GM06990 (cell line): ENCODE data around the gene CDYL.
A peak's percentile ranks its signal among the peaks of the same experiment; 100 is the strongest.
"Not testable (repeated sequence)": the region's sequence is repeated elsewhere in the genome, so short reads cannot be mapped to it uniquely, and the experiment has no call there.

ENCODE experiments used
- DNase-seq: peaks from one replicate; pipeline ENCODE4 v3.0.0-alpha.2; 2011; ENCODE audit not compliant: insufficient read length; ENCODE audit errors: extremely low read depth
- H3K27me3 ChIP-seq: replicated peaks from 2 replicates; pipeline ENCODE4 v1.6.0; 2011; ENCODE audit warnings: low read length; ENCODE audit not compliant: control insufficient read depth, insufficient read depth
- H3K36me3 ChIP-seq: 2 replicates; pipeline ENCODE4 v1.5.1; 2011; ENCODE audit warnings: low read length; ENCODE audit not compliant: control insufficient read depth, insufficient read depth
- H3K4me3 ChIP-seq: replicated peaks from 2 replicates; pipeline ENCODE4 v1.5.1; 2011; ENCODE audit warnings: low read depth, mild to moderate bottlenecking, control low read depth, low read length
- TF ChIP-seq, protein P1 (sequence below): IDR thresholded peaks from 2 replicates; pipeline ENCODE4 v1.5.1; 2011; ENCODE audit warnings: low read length, control low read depth, mild to moderate bottlenecking, inconsistent platforms; ENCODE audit not compliant: insufficient read depth, poor library complexity, severe bottlenecking

The CDYL gene

DNA sequence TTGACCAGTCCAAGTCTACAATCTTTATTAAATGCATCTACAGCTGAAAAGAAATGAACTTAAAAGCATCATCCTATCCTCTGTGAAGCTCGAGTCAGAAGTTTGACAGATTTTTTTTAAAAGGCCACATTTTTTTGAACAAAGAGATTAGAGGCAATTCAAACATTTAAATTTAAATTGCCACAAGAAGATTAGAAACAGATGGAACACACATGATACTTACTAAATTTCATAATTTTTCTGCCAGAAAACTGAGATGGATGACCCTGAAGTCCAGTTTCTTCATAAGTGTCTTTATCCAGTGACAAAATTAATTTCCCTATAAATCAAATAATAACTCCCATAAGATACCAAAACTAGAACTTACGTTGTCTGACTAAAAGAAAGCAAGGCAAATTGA is 223.4 kb downstream of the CDYL start:
- Histone ChIP-seq H3K36me3 (peaks cover 1% of the 10 kb centered on the region; the same call in 1 of the 2 replicates), H3K4me3 (no peak overlapping the region), H3K27me3 (no peaks in the 10 kb centered on the region)
- DNase-seq, result no peak
- TF ChIP-seq, protein P1, sequence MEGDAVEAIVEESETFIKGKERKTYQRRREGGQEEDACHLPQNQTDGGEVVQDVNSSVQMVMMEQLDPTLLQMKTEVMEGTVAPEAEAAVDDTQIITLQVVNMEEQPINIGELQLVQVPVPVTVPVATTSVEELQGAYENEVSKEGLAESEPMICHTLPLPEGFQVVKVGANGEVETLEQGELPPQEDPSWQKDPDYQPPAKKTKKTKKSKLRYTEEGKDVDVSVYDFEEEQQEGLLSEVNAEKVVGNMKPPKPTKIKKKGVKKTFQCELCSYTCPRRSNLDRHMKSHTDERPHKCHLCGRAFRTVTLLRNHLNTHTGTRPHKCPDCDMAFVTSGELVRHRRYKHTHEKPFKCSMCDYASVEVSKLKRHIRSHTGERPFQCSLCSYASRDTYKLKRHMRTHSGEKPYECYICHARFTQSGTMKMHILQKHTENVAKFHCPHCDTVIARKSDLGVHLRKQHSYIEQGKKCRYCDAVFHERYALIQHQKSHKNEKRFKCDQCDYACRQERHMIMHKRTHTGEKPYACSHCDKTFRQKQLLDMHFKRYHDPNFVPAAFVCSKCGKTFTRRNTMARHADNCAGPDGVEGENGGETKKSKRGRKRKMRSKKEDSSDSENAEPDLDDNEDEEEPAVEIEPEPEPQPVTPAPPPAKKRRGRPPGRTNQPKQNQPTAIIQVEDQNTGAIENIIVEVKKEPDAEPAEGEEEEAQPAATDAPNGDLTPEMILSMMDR, result no peak

DNA sequence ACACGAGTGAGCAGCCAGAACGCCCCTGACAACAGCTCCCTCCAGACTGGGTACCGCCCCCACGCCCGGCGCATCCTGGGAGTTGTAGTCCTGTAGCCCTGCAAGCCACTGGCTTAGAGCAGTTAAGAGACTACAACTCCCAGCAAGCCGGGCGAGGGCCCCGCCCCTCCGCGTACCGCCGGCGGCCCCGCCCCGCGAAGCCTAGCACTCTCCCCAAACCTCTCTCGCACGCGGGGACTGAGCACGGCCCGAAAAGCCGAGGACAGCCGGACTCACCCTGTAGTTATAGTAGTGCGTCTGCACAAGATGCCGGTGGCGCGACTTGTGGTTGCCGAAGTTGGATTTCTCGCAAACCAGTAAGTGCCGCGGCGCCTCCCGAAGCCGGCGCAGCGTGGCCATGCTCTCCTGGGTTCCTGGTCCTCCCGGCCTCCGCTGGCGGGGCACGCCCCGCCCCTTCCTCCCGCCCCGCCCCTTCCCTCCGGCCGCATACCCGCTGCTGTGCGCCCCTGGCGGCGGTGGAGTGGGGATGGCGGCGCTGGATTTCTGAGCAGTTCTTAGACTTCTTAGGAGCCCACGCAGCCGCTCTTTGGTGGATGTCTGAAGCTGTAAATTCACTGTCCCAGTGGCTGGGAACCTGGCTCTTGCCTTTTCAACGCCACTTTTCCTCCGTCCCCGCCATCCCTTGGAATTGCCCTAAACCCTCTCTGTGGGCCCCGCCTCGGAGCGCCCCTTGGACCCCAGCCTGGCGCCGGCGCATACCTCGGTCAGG is 227.6 kb downstream of the CDYL start, which contains the start of gene RPP40:
Gene RPP40 (minus strand): TSS at position 434 of the 769 bp plus-strand sequence. CDS start 35 bp downstream, at position 399.
- H3K36me3 ChIP-seq, result no peaks in the 10 kb centered on the region; the same call in 1 of the 2 replicates
- no peaks in the 10 kb centered on the region for H3K27me3 ChIP-seq
- peak within 1 kb of the TSS; percentile 65 for H3K4me3 ChIP-seq
- peak; percentile 99 for DNase-seq
- TF ChIP-seq, protein P1, result peak; percentile 91

DNA sequence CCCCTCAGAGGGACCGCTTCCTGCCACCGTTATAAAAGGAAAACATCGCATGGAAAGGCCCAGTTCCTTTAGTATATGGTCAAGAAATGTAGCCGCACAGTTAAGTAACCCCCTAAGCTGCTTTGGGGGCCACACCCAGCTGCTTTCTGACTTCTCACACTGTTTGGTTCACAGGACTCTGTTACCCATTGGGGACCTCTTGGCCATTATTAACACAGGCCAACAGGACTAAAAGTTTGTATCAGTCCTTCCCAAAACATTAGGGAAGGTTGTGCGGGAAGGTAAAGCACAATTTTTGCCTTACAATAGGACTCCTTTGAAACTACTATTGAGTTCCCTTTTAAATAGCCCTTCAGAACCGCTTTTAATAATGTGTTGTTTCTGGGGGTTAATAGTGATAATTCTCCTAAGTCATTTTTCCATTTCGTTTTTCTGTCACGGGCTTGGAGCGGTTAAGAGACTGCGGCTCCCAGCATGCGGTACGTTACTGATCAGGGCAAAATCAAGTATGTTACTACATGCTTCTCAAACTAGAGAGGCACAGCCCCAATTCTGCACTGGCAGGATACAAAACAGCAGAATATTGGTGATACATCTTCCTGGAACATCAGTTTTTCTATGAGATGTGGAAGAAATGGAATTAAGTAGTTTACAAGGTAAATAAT is 228.3 kb downstream of the CDYL start:
- no peaks in the 10 kb centered on the region; the same call in 1 of the 2 replicates for H3K36me3 ChIP-seq
- no peak for DNase-seq
- no peaks in the 10 kb centered on the region for H3K27me3 ChIP-seq
- TF ChIP-seq, protein P1, result no peak
- peak overlapping the region; percentile 65 for H3K4me3 ChIP-seq

DNA sequence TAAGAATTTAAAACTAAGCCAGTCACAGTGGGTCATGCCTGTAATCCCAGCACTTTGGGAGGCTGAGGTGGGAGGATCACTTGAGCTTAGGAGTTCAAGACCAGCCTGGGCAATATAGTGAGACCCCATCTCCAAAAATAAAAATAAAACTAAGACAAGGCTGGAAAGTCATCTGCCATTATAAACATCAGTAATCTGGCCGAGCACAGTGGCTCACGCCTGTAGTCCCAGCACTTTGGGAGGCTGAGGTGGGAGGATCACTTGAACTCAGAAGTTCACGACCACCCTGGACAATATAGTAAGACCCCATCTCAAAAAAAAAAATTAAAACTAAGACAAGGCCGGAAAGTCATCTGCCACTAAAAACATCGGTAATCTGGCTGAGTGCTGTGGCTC is 228.8 kb downstream of the CDYL start:
- H3K27me3 ChIP-seq, H3K36me3 ChIP-seq, H3K4me3 ChIP-seq, DNase-seq: not testable (repeated sequence)
